Prostate gland (tissue), 2 donors: ENCODE measurements around the gene IER2.
"Not testable (repeated sequence)": the region's sequence is repeated elsewhere in the genome, so short reads cannot be mapped to it uniquely, and the experiment has no call there.

Source experiments
- CTCF ChIP-seq, 4 experiments: fragments of 200-600 bp in 2 of 4; fragments of 450-650 bp in 2 of 4; sonication (generic) in 2 of 4; IDR thresholded peaks; 1 replicate in 3 of 4; 2 replicates in 1 of 4; pipeline ENCODE4 v1.5.1; 2016 to 2019; ENCODE audit warnings: antibody characterized with exemption in 4 of 4, mild to moderate bottlenecking in 2 of 4, moderate library complexity in 2 of 4
- POLR2A ChIP-seq: fragments of 450-650 bp; IDR thresholded peaks from one replicate; pipeline ENCODE4 v1.6.1; 2016; ENCODE audit warnings: antibody characterized with exemption, mild to moderate bottlenecking
- POLR2AphosphoS5 ChIP-seq: sonication (generic); formaldehyde crosslinking; IDR thresholded peaks from one replicate; pipeline ENCODE4 v1.6.1; 2017; ENCODE audit warnings: antibody characterized with exemption

GRCh38 chr19:13166151-13166550 is 15.9 kb downstream of the IER2 start:
- TF ChIP-seq POLR2AphosphoS5; CTCF (IDR thresholded peaks at IDR 0.05); POLR2A: not testable (repeated sequence)
